GM10248 (cell line): ENCODE data around the gene NCL.

Experiments used
- CTCF ChIA-PET: fragments of 300-600 bp; sonication (Branson Sonifier 250); formaldehyde crosslinking; extraction: SDS; loops from one replicate; lab custom pipeline; 2021; ENCODE audit warnings: antibody characterized with exemption; lab: Yijun Ruan, JAX
- POLR2A ChIA-PET: fragments of 350-650 bp; sonication (Branson Sonifier 250); formaldehyde crosslinking; extraction: SDS; loops from one replicate; lab custom pipeline; 2020; ENCODE audit warnings: antibody characterized with exemption; lab: Yijun Ruan, JAX
- DNase-seq: peaks from one replicate; pipeline ENCODE4 v3.0.0; 2012; ENCODE audit errors: extremely low spot score
- CTCF ChIP-seq: IDR thresholded peaks from 2 replicates; pipeline ENCODE4 v1.5.1; 2012; ENCODE audit warnings: mild to moderate bottlenecking, low read depth; ENCODE audit errors: extremely low read depth, missing control alignments, control extremely low read depth

NCL gene

GRCh38 chr2:231470246-231470900, 6.1 kb upstream of the NCL start:
- CTCF ChIA-PET, result interaction anchor here (1.6 to 8.6 kb wide), 2 partner anchors 12 to 47 kb away, joined by 3 to 103 read pairs; no protein-coding TSS in a partner anchor
- POLR2A ChIA-PET, result interaction anchor here (0.6 kb wide), 1 partner anchor 19 kb away, joined by 5 read pairs; no protein-coding TSS in a partner anchor
- TF ChIP-seq CTCF, result no peak
- no peak for DNase-seq

- ChIA-PET CTCF (interaction anchor here (1.1 to 8.6 kb wide), 3 partner anchors 12 to 48 kb away, joined by 3 to 103 read pairs (median 3); no protein-coding TSS in a partner anchor), POLR2A (no interaction called here)
- no peak for TF ChIP-seq CTCF
- no peak for DNase-seq
These were observed 5.3 kb upstream of the NCL start for GRCh38 chr2:231469583-231469950.

- POLR2A ChIA-PET, result interaction anchor here (0.6 to 0.9 kb wide), 3 partner anchors 14 to 240 kb away, joined by 3 read pairs; partner anchors contain the start of gene PTMA
- CTCF ChIA-PET, result interaction anchor here (0.7 to 8.6 kb wide), 9 partner anchors 11 to 644 kb away, joined by 3 to 103 read pairs (median 3); no protein-coding TSS in a partner anchor
- TF ChIP-seq CTCF, result no peak
- no peak for DNase-seq
These were observed 3.6 kb upstream of the NCL start for GRCh38 chr2:231467613-231468530.

GRCh38 chr2:231467016-231467545, 2.8 kb upstream of the NCL start:
- no peak for DNase-seq
- ChIA-PET CTCF (interaction anchor here (0.8 to 8.6 kb wide), 6 partner anchors 9 to 363 kb away, joined by 3 to 103 read pairs (median 3); no protein-coding TSS in a partner anchor), POLR2A (interaction anchor here (0.7 to 0.9 kb wide), 2 partner anchors 14 to 241 kb away, joined by 3 read pairs; partner anchors contain the start of gene PTMA)
- TF ChIP-seq CTCF, result no peak

GRCh38 chr2:231464576-231465540, 574 bp upstream of the NCL start:
- POLR2A ChIA-PET, result interaction anchor here (0.6 to 5.8 kb wide), 33 partner anchors 8 to 1478 kb away, joined by 3 to 120 read pairs (median 4); partner anchors contain the start of gene PTMA
- peak; percentile 99 for DNase-seq
- TF ChIP-seq CTCF, result no peak
- CTCF ChIA-PET, result interaction anchor here (0.6 to 8.6 kb wide), 12 partner anchors 9 to 361 kb away, joined by 3 to 103 read pairs (median 3); no protein-coding TSS in a partner anchor
